ENCODE results near the gene SFTPD.

Gene SFTPD

DNA sequence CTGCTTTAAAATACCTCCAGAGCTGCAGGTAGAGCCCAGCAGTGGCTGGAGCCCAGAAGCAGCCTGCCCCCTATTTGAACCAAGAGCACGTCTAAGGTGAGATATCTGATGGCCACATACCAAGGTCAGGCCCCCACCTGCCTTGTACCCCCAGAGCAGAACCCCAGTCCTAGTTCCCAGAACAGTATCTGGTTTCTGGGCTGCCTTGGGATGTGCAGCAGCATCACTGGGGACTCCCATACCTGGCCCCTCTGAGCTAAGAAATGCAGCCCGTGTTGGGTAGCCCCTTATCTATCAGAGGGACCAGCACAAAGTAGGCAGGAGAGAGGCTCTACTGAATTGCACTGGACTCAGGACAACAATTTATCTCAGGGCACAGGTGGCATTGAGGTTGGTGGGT, 8.9 kb downstream of the SFTPD start:
- no peak overlapping the region for H3K4me3 ChIP-seq (ENCODE audit: control insufficient read depth, low read depth, low read length)
- TF ChIP-seq, protein P1, sequence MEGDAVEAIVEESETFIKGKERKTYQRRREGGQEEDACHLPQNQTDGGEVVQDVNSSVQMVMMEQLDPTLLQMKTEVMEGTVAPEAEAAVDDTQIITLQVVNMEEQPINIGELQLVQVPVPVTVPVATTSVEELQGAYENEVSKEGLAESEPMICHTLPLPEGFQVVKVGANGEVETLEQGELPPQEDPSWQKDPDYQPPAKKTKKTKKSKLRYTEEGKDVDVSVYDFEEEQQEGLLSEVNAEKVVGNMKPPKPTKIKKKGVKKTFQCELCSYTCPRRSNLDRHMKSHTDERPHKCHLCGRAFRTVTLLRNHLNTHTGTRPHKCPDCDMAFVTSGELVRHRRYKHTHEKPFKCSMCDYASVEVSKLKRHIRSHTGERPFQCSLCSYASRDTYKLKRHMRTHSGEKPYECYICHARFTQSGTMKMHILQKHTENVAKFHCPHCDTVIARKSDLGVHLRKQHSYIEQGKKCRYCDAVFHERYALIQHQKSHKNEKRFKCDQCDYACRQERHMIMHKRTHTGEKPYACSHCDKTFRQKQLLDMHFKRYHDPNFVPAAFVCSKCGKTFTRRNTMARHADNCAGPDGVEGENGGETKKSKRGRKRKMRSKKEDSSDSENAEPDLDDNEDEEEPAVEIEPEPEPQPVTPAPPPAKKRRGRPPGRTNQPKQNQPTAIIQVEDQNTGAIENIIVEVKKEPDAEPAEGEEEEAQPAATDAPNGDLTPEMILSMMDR (IDR thresholded peaks at IDR 0.05; ENCODE audit: control insufficient read depth, insufficient read depth, low read depth, low read length, missing control alignments) = no peak
- DNase-seq (ENCODE audit: low read depth) = no peak

DNA sequence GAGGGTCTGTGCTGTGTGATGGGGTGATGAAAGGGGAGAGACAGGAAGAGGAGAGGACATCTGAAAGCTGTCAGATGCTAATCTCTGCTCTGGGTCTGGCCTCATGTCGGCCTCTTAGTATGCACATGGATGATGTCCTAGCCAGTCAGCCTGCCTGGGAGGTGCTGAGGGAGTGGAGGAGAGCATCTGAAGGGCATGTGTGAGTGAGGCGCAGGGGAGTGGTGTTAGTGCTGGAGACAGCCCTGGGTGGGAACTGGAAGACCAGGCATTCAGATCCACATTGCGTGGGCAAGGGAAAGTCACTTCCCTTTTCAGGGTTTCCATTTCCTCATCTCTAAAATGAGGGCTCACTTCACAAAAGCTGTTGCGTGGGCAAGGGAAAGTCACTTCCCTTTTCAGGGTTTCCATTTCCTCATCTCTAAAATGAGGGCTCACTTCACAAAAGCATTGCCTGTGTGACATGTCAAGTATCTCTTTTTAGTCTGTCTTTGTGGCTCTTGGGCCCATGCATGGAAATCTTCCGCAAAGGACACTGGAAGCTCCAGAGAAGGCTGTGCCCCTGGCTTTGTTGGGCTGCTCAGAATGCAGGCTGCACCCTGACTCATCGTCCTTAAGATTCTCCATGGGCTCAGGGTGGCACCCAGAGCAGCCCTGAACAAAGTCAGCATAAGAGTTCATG, 10.0 kb downstream of the SFTPD start:
- H3K4me3 ChIP-seq (ENCODE audit: control insufficient read depth, low read depth, low read length) = no peak overlapping the region
- no peak for DNase-seq (ENCODE audit: low read depth)
- TF ChIP-seq, protein P1 (IDR thresholded peaks at IDR 0.05; ENCODE audit: control insufficient read depth, insufficient read depth, low read depth, low read length, missing control alignments) = no peak

DNA sequence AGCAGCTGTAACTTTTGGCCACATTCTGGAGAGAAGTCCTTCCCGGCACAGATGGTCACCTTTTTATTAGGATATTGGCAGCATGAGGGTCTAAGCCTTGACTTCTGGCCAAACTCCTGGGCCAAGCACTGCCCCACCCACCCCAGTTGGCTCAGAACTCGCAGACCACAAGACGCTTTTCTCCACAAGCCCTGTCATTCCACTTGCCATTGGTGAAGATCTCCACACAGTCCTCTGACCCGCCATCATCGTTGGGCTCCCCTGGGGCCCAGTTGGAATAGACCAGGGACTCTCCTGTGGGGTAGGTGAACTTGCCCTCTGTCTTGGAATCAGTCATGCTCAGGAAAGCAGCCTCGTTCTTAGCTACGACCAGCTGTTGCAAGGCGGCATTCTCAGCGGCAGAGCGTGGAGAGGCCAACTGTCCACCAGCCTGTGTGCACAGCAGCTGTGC, 11.2 kb downstream of the SFTPD start:
- no peak overlapping the region for H3K4me3 ChIP-seq (ENCODE audit: control insufficient read depth, low read depth, low read length)
- TF ChIP-seq, protein P1 (IDR thresholded peaks at IDR 0.05; ENCODE audit: control insufficient read depth, insufficient read depth, low read depth, low read length, missing control alignments) = no peak
- DNase-seq (ENCODE audit: low read depth) = no peak

DNA sequence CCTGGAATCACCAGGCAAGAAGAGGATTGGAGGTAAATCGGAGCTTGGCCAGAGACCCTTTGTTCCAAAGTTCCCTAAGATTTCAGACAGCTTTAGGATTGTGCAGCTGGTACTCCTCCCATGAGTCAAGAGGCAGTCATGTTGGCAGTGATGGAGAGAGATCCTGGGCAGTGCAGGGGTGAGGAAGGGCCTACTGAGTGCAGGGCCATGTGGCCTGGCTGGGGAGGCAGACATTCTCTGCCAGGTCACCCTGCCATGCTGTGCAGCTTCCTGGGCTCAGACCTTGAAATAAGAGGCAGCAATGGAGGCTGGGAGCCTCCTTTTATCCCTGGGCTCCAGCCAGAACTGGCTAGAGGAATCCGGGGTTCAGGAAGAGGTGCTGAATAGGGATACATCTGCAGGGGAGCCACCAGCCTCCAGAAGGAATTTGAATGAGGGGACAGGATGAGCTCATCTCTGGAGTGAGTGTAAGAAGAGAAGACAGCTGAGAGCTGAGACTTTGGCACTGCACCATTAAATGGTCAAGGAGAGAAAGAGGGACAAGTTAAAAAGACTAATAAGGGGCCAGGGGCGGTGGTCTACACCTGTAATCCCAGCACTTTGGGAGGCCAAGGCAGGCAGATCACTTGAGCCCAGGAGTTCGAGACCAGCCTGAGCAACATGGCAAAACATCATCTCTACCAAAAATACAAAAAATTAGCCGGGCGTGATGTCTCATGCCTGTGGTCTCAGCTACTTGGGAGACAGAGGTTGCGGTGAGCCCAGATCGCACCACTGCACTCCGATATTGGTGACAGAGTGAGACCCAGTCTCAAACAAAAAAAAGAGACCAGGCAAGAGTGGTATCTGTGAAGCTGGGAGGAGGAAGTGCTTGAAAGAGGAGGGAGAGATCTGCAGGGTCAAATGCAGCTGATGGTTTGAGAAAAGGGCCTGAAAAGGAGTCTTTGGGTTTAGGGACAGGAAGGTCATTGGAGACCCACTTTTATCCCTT, 12.0 kb downstream of the SFTPD start:
- TF ChIP-seq, protein P1 (IDR thresholded peaks at IDR 0.05; ENCODE audit: control insufficient read depth, insufficient read depth, low read depth, low read length, missing control alignments) = no peak
- no peak overlapping the region for H3K4me3 ChIP-seq (ENCODE audit: control insufficient read depth, low read depth, low read length)
- DNase-seq (ENCODE audit: low read depth) = no peak

DNA sequence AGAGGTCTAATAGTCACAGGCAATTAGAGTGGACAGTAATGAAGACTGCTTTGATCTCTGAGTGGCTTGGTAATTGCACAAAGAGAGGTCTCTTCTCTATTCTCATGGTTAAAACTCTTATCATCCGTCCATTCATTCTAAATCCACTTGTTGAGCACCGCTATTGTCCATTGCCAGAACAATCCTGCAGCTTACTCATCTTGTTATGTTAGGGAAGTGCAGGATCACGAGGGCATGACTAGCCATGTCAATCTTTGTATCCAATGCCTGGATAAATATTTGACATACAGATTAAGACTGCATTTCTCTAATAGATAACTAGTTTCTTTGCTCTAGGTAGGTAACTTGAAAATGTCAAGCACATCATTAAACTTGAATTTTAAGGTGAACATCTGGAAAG, 14.9 kb downstream of the SFTPD start:
- TF ChIP-seq, protein P1 (IDR thresholded peaks at IDR 0.05; ENCODE audit: control insufficient read depth, insufficient read depth, low read depth, low read length, missing control alignments) = no peak
- H3K4me3 ChIP-seq (ENCODE audit: control insufficient read depth, low read depth, low read length) = no peak overlapping the region
- no peak for DNase-seq (ENCODE audit: low read depth)

DNA sequence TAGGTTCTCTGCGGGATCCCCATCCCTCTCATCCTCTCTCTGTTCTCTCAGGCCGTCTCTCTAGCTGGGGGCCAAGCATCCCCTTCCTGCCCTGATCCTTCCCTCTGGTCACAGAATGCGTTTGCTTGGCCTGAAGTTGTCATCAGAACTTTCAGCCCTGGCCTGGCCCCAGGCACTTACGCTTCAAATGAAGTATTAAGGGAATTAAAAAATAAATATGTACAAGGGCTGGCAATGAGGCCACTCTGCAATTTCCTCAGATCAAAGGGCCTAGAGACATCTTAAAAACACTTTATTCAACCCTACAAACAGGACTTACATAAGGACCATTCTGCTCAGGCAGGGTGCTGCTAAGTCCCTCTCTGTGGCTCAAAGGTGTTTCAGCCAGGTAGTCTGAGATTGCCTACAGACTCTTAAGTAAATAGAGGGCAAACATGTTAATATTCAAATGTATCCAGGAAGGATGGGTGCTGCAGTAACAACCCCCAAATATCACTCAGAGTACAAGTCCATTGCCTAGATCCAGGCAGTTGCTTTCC, 16.0 kb downstream of the SFTPD start:
- TF ChIP-seq, protein P1 (IDR thresholded peaks at IDR 0.05; ENCODE audit: control insufficient read depth, insufficient read depth, low read depth, low read length, missing control alignments) = no peak
- H3K4me3 ChIP-seq (ENCODE audit: control insufficient read depth, low read depth, low read length) = no peak overlapping the region
- no peak for DNase-seq (ENCODE audit: low read depth)
